ENCODE results near the gene WNT2.
"Not testable (repeated sequence)": the region's sequence is repeated elsewhere in the genome, so short reads cannot be mapped to it uniquely, and the experiment has no call there.

Gene WNT2

DNA sequence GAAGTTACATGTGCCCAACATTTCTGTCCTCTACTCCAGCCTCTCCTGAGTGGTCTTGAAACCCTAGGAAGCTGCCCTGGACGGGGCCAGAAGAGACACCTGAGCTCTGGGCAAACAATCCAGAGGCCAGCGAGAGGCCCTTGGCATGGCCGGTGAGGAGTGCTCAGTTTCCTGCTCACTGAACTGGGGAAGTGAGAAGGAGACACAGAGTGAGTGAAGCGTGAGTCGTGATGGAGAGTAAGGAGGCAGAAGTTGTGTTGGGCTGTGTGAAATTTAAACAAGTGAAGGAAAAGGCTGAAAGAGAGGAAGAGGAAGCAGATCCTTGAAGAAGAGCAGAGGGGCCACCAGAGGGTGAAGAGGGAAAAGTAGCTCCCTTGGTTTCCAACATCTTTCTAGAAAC is 73.2 kb downstream of the WNT2 start:
- Histone ChIP-seq H3K36me3 (ENCODE audit: low read depth) (no peaks in the 10 kb centered on the region), H3K4me3 (ENCODE audit: severe bottlenecking) (no peak overlapping the region), H3K27ac (ENCODE audit: poor library complexity, severe bottlenecking) (no peak overlapping the region), H3K27me3 (ENCODE audit: insufficient read depth, poor library complexity, severe bottlenecking) (no peaks in the 10 kb centered on the region), H3K9me3 (ENCODE audit: severe bottlenecking) (no peaks in the 10 kb centered on the region), H3K4me1 (ENCODE audit: insufficient read depth, poor library complexity, severe bottlenecking) (no peaks in the 10 kb centered on the region)
- TF ChIP-seq, protein P1, sequence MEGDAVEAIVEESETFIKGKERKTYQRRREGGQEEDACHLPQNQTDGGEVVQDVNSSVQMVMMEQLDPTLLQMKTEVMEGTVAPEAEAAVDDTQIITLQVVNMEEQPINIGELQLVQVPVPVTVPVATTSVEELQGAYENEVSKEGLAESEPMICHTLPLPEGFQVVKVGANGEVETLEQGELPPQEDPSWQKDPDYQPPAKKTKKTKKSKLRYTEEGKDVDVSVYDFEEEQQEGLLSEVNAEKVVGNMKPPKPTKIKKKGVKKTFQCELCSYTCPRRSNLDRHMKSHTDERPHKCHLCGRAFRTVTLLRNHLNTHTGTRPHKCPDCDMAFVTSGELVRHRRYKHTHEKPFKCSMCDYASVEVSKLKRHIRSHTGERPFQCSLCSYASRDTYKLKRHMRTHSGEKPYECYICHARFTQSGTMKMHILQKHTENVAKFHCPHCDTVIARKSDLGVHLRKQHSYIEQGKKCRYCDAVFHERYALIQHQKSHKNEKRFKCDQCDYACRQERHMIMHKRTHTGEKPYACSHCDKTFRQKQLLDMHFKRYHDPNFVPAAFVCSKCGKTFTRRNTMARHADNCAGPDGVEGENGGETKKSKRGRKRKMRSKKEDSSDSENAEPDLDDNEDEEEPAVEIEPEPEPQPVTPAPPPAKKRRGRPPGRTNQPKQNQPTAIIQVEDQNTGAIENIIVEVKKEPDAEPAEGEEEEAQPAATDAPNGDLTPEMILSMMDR (IDR thresholded peaks at IDR 0.05; ENCODE audit: poor library complexity, severe bottlenecking), result no peak
- DNase-seq (ENCODE audit: low spot score), result no peak
- ATAC-seq (ENCODE audit: low read depth), result no peak

DNA sequence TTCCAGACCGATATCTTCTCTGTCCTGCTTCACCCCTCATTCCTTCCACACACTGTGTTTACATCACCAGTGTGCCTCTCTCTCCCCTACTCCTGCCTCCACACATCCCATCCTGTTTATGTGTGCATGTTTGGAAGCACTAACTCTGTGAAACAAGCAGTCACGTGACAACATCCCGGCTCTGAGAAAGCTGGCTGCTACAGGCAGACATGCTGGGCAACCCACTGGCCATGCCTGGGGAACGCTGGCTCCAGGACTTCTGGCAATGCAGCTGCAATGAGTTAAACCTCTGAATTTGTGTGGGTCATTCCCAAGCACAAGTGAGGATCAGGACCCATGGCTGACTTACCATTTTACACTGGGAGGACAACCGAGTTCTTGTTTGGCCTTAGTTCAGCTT is 74.0 kb downstream of the WNT2 start:
- no peak overlapping the region for H3K4me3 ChIP-seq (ENCODE audit: severe bottlenecking)
- no peak overlapping the region for H3K27ac ChIP-seq (ENCODE audit: poor library complexity, severe bottlenecking)
- no peaks in the 10 kb centered on the region for H3K9me3 ChIP-seq (ENCODE audit: severe bottlenecking)
- TF ChIP-seq, protein P1 (IDR thresholded peaks at IDR 0.05; ENCODE audit: poor library complexity, severe bottlenecking), result no peak
- ATAC-seq (ENCODE audit: low read depth) (no peak), DNase-seq (ENCODE audit: low spot score) (no peak)
- H3K27me3 ChIP-seq (ENCODE audit: insufficient read depth, poor library complexity, severe bottlenecking), result no peaks in the 10 kb centered on the region
- H3K36me3 ChIP-seq (ENCODE audit: low read depth), result no peaks in the 10 kb centered on the region
- H3K4me1 ChIP-seq (ENCODE audit: insufficient read depth, poor library complexity, severe bottlenecking), result no peaks in the 10 kb centered on the region

DNA sequence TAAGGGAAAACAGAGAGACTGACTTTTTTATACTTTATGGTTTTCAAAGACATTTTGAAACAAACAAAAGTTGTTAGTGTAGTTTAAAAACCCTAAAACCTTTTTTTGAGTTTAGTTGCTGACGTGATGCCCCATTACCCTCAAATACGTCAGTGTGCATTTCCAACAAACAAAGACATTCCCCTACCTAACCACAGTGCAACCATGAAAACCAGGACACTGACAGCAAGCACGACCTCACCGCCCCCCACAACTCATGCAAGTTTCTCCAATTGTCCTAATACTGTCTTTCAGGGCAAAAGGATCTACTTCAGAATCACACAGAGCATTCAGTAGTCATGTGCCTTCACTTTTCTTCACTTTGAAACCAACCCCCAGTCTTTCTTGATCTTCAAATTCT is 75.0 kb downstream of the WNT2 start:
- H3K27me3 ChIP-seq (ENCODE audit: insufficient read depth, poor library complexity, severe bottlenecking), result no peaks in the 10 kb centered on the region
- H3K4me1 ChIP-seq (ENCODE audit: insufficient read depth, poor library complexity, severe bottlenecking), result no peaks in the 10 kb centered on the region
- ATAC-seq (ENCODE audit: low read depth) (no peak), DNase-seq (ENCODE audit: low spot score) (no peak)
- H3K4me3 ChIP-seq (ENCODE audit: severe bottlenecking), result no peak overlapping the region
- no peak overlapping the region for H3K27ac ChIP-seq (ENCODE audit: poor library complexity, severe bottlenecking)
- H3K36me3 ChIP-seq (ENCODE audit: low read depth), result no peaks in the 10 kb centered on the region
- H3K9me3 ChIP-seq (ENCODE audit: severe bottlenecking), result no peaks in the 10 kb centered on the region
- TF ChIP-seq, protein P1 (IDR thresholded peaks at IDR 0.05; ENCODE audit: poor library complexity, severe bottlenecking), result no peak

DNA sequence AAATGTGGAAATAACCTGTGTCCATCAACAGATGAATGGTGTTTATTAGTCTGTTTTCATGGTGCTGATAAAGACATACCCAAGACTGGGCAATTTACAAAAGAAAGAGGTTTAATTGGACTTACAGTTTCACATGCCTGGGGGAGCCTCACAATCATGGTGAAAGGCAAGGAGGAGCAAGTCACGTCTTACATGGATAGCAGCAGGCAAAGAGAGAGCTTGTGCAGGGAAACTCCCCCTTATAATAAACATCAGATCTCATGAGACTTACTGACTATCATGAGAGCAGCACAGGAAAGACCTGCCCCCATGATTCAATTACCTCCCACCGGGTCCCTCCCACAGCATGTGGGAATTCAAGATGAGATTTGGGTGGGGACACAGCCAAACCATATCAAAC is 77.2 kb downstream of the WNT2 start:
- H3K9me3 ChIP-seq (ENCODE audit: severe bottlenecking); H3K27me3 ChIP-seq (ENCODE audit: insufficient read depth, poor library complexity, severe bottlenecking); DNase-seq (ENCODE audit: low spot score); H3K36me3 ChIP-seq (ENCODE audit: low read depth); H3K27ac ChIP-seq (ENCODE audit: poor library complexity, severe bottlenecking); H3K4me1 ChIP-seq (ENCODE audit: insufficient read depth, poor library complexity, severe bottlenecking); H3K4me3 ChIP-seq (ENCODE audit: severe bottlenecking); ATAC-seq (ENCODE audit: low read depth): not testable (repeated sequence)

DNA sequence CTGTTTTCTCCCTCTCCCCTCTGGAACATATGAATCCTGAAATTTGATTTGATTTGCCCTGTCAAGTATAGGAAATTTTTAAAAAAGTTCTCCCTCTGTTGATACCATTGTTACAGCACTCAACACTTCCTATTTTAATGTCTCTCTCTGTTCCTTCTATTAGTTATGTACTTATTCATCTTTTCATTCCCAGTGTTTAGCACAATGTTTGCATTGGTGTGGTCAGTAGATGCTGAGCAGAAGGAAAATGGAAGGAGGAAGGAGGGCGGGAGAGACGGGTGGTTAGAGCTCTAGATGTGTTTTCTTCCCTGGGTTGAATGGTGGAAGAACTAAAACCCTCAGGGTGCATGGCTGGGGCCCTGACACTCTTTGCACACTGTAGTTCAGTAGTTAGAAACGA is 79.5 kb downstream of the WNT2 start:
- H3K27me3 ChIP-seq (ENCODE audit: insufficient read depth, poor library complexity, severe bottlenecking), result no peaks in the 10 kb centered on the region
- H3K4me3 ChIP-seq (ENCODE audit: severe bottlenecking), result no peak overlapping the region
- DNase-seq (ENCODE audit: low spot score) (no peak), ATAC-seq (ENCODE audit: low read depth) (no peak)
- H3K27ac ChIP-seq (ENCODE audit: poor library complexity, severe bottlenecking), result no peak overlapping the region
- H3K4me1 ChIP-seq (ENCODE audit: insufficient read depth, poor library complexity, severe bottlenecking), result no peaks in the 10 kb centered on the region
- TF ChIP-seq, protein P1 (IDR thresholded peaks at IDR 0.05; ENCODE audit: poor library complexity, severe bottlenecking), result no peak
- H3K9me3 ChIP-seq (ENCODE audit: severe bottlenecking), result no peaks in the 10 kb centered on the region
- no peaks in the 10 kb centered on the region for H3K36me3 ChIP-seq (ENCODE audit: low read depth)
